K562 (cell line): Measurements from ENCODE around the gene LMBR1L. TPM values are rescaled to one million over a fixed set of nuclear protein-coding genes. Genes with fewer than 3 reads are reported as not detected.

ENCODE experiments used
- ARHGAP35 ChIP-seq: fragments of 450-650 bp; IDR thresholded peaks from 2 replicates; pipeline ENCODE4 v1.6.1; 2018; ENCODE audit not compliant: partially characterized antibody
- CREB5 ChIP-seq: fragments of 250-450 bp; sonication (Bioruptor Pico); IDR thresholded peaks from 2 replicates; pipeline ENCODE4 v1.5.0; 2020; ENCODE audit warnings: mild to moderate bottlenecking
- CUX1 ChIP-seq: fragments of 200-800 bp; sonication (Bioruptor generic); IDR thresholded peaks from 2 replicates; pipeline ENCODE4 v1.6.1; 2016; ENCODE audit warnings: missing genetic modification characterization, missing compliant biosample characterization
- ELF2 ChIP-seq: fragments of 250-450 bp; sonication (Bioruptor Pico); IDR thresholded peaks from 2 replicates; pipeline ENCODE4 v1.5.0; 2021; ENCODE audit warnings: mild to moderate bottlenecking
- FUS ChIP-seq: fragments of 200-400 bp; formaldehyde crosslinking; optimal IDR thresholded peaks from 2 replicates; pipeline ENCODE3; 2017; ENCODE audit warnings: low read depth, low read length
- KLF16 ChIP-seq: IDR thresholded peaks from 2 replicates; pipeline ENCODE4 v1.6.1; 2016; ENCODE audit warnings: antibody characterized with exemption
- MLLT1 ChIP-seq, 2 experiments: fragments of 450-650 bp; IDR thresholded peaks; 2 replicates each; pipeline ENCODE4 v1.6.1; 2016
- NBN ChIP-seq: fragments of 450-650 bp; IDR thresholded peaks from 2 replicates; pipeline ENCODE4 v1.6.1; 2016; ENCODE audit warnings: low read depth, mild to moderate bottlenecking
- POLR2A ChIP-seq: fragments of 450-650 bp; conservative IDR thresholded peaks from 2 replicates; pipeline ENCODE4 v1.6.1; 2016
- RFX5 ChIP-seq: IDR thresholded peaks from 2 replicates; pipeline ENCODE4 v1.6.1; 2011; ENCODE audit warnings: low read depth, mild to moderate bottlenecking, improper control_type of control experiment, low read length
- RNF2 ChIP-seq: sonication (generic); IDR thresholded peaks from 2 replicates; pipeline ENCODE4 v1.6.1; 2016
- SMAD2 ChIP-seq: fragments of 150-350 bp; IDR thresholded peaks from 2 replicates; pipeline ENCODE4 v1.6.1; 2014; ENCODE audit warnings: low read depth, mild to moderate bottlenecking, low read length
- SMARCB1 ChIP-seq: IDR thresholded peaks from 2 replicates; pipeline ENCODE4 v1.6.1; 2011; ENCODE audit warnings: improper control_type of control experiment, low read depth; ENCODE audit not compliant: insufficient read length
- SPI1 ChIP-seq: IDR thresholded peaks from 2 replicates; pipeline ENCODE4 v1.6.1; 2011; ENCODE audit warnings: low read depth, low read length, control low read depth, borderline replicate concordance
- ZC3H8 ChIP-seq: fragments of 450-650 bp; IDR thresholded peaks from 2 replicates; pipeline ENCODE4 v1.6.1; 2017
- ZNF766 ChIP-seq: fragments of 200-800 bp; sonication (Bioruptor generic); conservative IDR thresholded peaks from 2 replicates; pipeline ENCODE4 v1.6.1; 2016; ENCODE audit warnings: missing genetic modification characterization, missing compliant biosample characterization
- polyA plus RNA-seq, 8 experiments: library from polyadenylated mRNA; depleted of rRNA in 4 of 8; stranded (reverse) in 5 of 8; unstranded in 3 of 8; fragments of >200 nt; fragmentation: Nextera tagmentation in 2 of 8; fragmentation: Illumina TruSeq in 1 of 8; extraction: Ambion mirVana in 2 of 8; extraction: Trizol in 1 of 8; gene quantifications; 2 replicates each; pipeline versions ENCODE4 v1.2.1 to v1.2.3, GENCODE V29; 2011 to 2014; ENCODE audit warnings: inconsistent platforms in 1 of 8, missing spikeins in 1 of 8
- total RNA-seq, 7 experiments: library from RNA; depleted of rRNA in 6 of 7; stranded (reverse); fragments of >200 nt in 6 of 7; fragmentation: Illumina TruSeq in 2 of 7; extraction: Trizol in 2 of 7; gene quantifications; 2 replicates each; pipeline versions ENCODE4 v1.2.1 to v1.2.3, GENCODE V29; 2011 to 2021; ENCODE audit warnings: low replicate concordance in 1 of 7

Gene LMBR1L
- total and polyA plus RNA-seq, 9 of the 15 experiments (the other 6 are each of a cell fraction or from before 2014, with no cell fraction given), result 2.5 to 57.0 (median 31.1) TPM

- no peak for TF ChIP-seq CUX1 (CRISPR knock-in tag)
- no peak for TF ChIP-seq SPI1
- TF ChIP-seq CREB5 (CRISPR knock-in tag), result no peak
- no peak for TF ChIP-seq ZC3H8
- no peak for TF ChIP-seq ARHGAP35
- TF ChIP-seq SMARCB1, result peak; percentile 29
- TF ChIP-seq MLLT1 (IDR thresholded peaks at IDR 0.05), result 0 out of 4 replicates have a peak, but pooled peaks of 1 of the 2 experiments have one; percentile 39
- no peak for TF ChIP-seq ELF2 (CRISPR knock-in tag)
- no peak for TF ChIP-seq RNF2
- TF ChIP-seq SMAD2, result no peak
- no peak; the same call in 1 of the 2 replicates for TF ChIP-seq POLR2A
- TF ChIP-seq NBN, result peak; percentile 67; the same call in 1 of the 2 replicates
- 0 out of 2 replicates have a peak, but pooled peaks have one; percentile 40 for TF ChIP-seq KLF16
- TF ChIP-seq RFX5, result no peak
- TF ChIP-seq FUS, result no peak
- TF ChIP-seq ZNF766 (CRISPR knock-in tag), result no peak
These were observed 22.3 kb downstream of the LMBR1L start (continued) for GRCh38 chr12:49088150-49088931.
